ENCODE data around the gene PIP5K1C.
"Not testable (repeated sequence)": the region's sequence is repeated elsewhere in the genome, so short reads cannot be mapped to it uniquely, and the experiment has no call there.

PIP5K1C gene

GRCh38 chr19:3584036-3584802 is 116.0 kb downstream of the PIP5K1C start:
- DNase-seq, result not testable (repeated sequence)

- not testable (repeated sequence) for DNase-seq
Measured at GRCh38 chr19:3581792-3582191, 118.5 kb downstream of the PIP5K1C start.

Measured in NK-92 treated with Interleukin-12 subunit alpha and Interleukin-12 subunit beta, amount 100 ng/mL, for 24 hours (cell line).